NCI-H187 treated with DMSO at 0.1 percent for 48 hours (cell line): Measurements from ENCODE around the gene LRRC32.

Source experiments
- DNase-seq: peaks from one replicate; lab custom pipeline; 2025; lab: John Stamatoyannopoulos, UW

Gene LRRC32

GRCh38 chr11:76678321-76678720, 7.8 kb upstream of the LRRC32 start:
- no peak for DNase-seq

DNA sequence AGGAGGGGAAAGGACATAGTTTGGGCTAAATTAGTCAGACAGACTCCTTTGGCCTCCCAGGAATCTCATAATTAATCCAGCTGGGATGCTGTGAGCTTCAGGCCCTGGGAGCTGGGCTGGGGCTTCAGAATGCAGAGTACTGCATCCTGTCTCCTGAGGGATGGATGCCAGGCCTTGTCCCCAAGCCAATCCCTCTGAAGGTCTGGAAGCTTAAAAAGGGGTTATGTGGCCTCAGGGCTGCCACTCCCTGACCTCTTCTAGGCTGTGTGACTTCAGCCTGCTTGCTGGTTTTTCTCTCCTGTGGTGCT, 6.9 kb upstream of the LRRC32 start:
- no peak for DNase-seq

- DNase-seq = no peak
Measured at GRCh38 chr11:76676636-76677457, 6.3 kb upstream of the LRRC32 start.

GRCh38 chr11:76674517-76675400, 4.2 kb upstream of the LRRC32 start:
- peak; percentile 45 for DNase-seq

GRCh38 chr11:76673176-76674142, 2.9 kb upstream of the LRRC32 start:
- DNase-seq = no peak

- no peak for DNase-seq
Measured at GRCh38 chr11:76672431-76673175, 2.1 kb upstream of the LRRC32 start.

GRCh38 chr11:76671626-76672309, 1.2 kb upstream of the LRRC32 start:
- DNase-seq = no peak

DNA sequence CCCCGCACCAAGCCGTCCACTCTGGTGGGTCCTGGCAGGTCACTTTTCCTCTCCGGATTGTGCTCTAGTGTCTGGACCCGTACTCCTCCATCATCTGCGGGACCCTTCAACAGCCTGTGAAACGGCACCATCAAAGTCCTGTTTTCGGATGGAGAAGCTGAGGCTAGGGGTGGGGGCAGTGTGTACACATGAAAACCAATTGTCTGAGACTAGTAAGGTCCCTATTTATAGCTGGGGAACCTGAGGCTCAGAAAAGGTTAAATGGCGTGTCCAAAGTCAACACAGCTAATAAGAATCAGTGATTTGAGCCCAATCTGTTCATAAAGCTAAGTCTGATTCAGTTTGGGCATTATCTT, 668 bp upstream of the LRRC32 start:
- DNase-seq = no peak

DNA sequence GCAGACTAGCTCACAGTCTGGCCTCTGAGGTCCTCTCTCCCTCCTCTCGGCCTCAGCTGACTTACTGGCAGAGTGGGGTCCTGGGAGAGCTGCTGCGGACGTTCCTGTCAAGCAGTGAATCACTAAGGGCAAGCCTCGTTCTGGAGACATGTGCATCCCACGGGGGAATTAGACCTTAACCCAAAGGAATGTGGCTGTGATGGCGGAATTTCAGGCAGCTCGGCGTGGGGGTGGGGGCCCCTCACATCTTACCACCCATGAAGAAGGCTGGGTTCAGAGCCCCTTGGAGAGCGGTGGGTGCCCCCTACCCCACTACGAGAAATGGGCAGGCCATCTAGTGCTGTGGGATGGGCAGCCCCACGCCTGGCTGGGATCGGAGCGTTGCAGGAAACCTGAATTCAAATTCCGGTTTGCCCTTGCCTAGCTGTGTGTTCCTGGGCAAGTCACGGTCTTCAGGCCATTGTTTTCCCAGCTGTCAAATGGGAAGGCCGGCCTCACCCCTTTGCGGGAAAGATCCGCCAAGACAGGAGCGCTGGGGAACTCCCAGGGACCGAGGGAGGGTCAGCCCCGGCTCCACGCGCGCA, 554 bp downstream of the LRRC32 start:
- DNase-seq = no peak

GRCh38 chr11:76668362-76669155, 2.0 kb downstream of the LRRC32 start:
- DNase-seq = no peak

GRCh38 chr11:76667856-76668255, 2.7 kb downstream of the LRRC32 start:
- no peak for DNase-seq

DNA sequence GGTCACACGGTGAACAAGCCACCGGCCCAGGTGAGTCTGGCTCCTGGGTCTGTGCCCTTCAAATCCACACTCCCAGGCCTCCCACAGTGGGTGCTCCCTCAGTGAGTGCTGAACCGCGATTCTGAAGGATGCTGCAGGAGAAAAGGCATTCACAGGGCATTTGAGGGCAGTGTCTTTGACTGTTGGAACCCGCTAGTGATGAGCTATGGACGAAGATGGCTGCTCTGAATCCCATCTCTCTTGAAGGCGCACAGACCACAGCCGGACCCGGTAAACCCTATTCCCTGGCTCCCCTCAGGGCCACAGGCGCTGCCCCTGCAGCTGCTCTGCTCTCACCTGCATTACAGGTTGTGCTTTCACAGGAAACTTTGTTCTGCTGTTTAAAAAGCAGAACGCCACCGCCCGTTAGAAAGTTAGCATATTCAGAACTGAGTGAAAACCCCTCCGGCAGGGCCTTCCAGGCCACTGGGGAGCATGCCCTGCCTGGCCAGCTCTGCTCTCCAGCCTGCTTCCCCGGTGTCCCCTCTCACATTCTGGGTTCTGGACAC, 3.2 kb downstream of the LRRC32 start:
- DNase-seq = no peak

GRCh38 chr11:76666830-76667229, 3.7 kb downstream of the LRRC32 start:
- DNase-seq = no peak

DNA sequence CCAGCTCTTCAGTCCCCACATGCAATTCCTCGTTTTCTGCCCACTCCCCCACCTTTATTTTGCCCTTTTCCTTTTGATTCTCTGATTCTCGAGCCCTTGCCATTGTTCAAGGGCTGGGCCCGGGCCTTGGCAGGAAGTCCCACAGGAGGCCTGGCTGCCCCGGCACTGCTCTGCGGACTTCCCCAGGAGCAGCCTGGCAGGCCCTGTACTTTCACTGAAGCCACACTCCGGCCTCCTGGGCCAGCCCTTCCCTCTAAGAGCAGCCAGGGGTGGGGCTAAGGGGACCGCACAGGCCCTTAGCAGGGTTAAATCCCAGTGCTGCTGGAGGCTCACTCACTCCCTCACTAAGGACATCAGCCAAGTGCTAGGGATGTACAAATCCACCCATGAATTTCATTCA, 4.1 kb downstream of the LRRC32 start:
- DNase-seq = no peak

DNA sequence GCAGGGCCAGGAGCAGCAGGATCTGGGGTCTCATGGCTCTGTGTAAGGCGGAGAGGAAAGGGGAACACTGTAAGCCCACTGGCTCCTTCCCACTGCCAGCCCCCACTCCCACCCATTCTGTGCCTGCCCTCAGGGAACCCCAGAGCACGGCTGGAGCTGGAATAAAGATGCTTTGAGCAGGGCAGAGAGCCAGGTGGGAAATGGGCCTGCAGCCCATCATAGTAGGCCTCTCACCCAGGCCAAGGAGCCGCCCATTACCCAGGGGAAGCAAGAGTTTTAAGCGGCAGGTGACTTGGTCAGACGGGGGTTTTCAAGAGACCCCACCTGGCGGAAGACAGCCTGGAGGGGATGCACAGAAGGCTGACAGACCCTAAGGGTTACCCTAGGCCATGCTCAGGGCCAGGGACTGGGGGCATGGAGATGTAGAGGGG, 4.6 kb downstream of the LRRC32 start:
- DNase-seq = no peak

DNA sequence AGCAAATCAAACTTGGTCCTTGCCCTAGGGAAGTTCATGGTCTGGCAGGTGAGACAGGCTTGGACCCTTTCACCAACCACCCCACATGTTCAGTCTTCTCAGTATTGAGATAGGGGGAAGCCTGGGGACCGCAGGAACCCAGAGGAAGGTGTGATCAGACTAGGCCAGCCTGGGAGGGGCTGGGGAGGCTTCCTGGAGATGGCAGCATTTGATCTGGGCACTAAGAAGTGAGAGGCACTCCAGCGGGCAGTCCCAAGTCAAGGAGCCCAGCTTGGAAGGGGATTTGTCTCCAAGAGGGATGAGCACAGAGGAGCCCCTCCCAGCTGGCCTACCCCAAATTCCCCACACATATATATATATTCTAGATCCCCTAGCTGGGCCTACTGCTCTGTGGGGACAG, 5.4 kb downstream of the LRRC32 start:
- no peak for DNase-seq

- DNase-seq = no peak
Measured at GRCh38 chr11:76664578-76665061, 5.9 kb downstream of the LRRC32 start.

GRCh38 chr11:76663912-76664440, 6.6 kb downstream of the LRRC32 start:
- no peak for DNase-seq

GRCh38 chr11:76663486-76663810, 7.1 kb downstream of the LRRC32 start:
- no peak for DNase-seq
